Progenitor cell of endocrine pancreas (in vitro differentiated cells): ENCODE results near the gene FAT1. TPM values are rescaled to one million over a fixed set of nuclear protein-coding genes. Genes with fewer than 3 reads are reported as not detected.
A peak's percentile ranks its signal among the peaks of the same experiment; 100 is the strongest.

Experiments used
- DNase-seq: peaks from one replicate; pipeline ENCODE4 v3.0.0; 2021; ENCODE audit warnings: low spot score; ENCODE audit not compliant: unreplicated experiment
- H3K27ac Mint-ChIP-seq: 2 replicates; pipeline ENCODE4 v1.8.0; 2021; ENCODE audit warnings: mild to moderate bottlenecking, moderate library complexity, mixed read lengths
- H3K27me3 Mint-ChIP-seq: 2 replicates; pipeline ENCODE4 v1.8.0; 2021; ENCODE audit warnings: mixed read lengths
- H3K36me3 Mint-ChIP-seq: 2 replicates; pipeline ENCODE4 v1.8.0; 2022; ENCODE audit warnings: mixed read lengths; ENCODE audit not compliant: insufficient read depth
- H3K4me1 Mint-ChIP-seq: 2 replicates; pipeline ENCODE4 v1.8.0; 2021; ENCODE audit warnings: low read depth, mixed read lengths
- H3K4me3 Mint-ChIP-seq: 2 replicates; pipeline ENCODE4 v1.8.0; 2021; ENCODE audit warnings: low read depth, mild to moderate bottlenecking, moderate library complexity, mixed read lengths
- H3K9me3 Mint-ChIP-seq: 2 replicates; pipeline ENCODE4 v1.8.0; 2021; ENCODE audit warnings: low read depth, mixed read lengths
- total RNA-seq: library from RNA; stranded (reverse); gene quantifications from 2 replicates; pipeline ENCODE4 v1.2.1, GENCODE V29; 2021
- TF ChIP-seq, protein P1 (sequence below): fragments of 200-600 bp; sonication (generic); IDR thresholded peaks from one replicate; pipeline ENCODE4 v1.5.0; 2021; ENCODE audit warnings: antibody characterized with exemption, mild to moderate bottlenecking; ENCODE audit not compliant: unreplicated experiment

FAT1 gene
- total RNA-seq, 1 donor from 2014 or later = 264 TPM

- Mint-ChIP-seq H3K4me1 (peaks cover 1% of the 10 kb centered on the region), H3K27me3 (no peaks in the 10 kb centered on the region), H3K4me3 (no peak overlapping the region), H3K27ac (no peak overlapping the region), H3K36me3 (peaks cover 52% of the 10 kb centered on the region), H3K9me3 (no peaks in the 10 kb centered on the region)
- TF ChIP-seq, protein P1, sequence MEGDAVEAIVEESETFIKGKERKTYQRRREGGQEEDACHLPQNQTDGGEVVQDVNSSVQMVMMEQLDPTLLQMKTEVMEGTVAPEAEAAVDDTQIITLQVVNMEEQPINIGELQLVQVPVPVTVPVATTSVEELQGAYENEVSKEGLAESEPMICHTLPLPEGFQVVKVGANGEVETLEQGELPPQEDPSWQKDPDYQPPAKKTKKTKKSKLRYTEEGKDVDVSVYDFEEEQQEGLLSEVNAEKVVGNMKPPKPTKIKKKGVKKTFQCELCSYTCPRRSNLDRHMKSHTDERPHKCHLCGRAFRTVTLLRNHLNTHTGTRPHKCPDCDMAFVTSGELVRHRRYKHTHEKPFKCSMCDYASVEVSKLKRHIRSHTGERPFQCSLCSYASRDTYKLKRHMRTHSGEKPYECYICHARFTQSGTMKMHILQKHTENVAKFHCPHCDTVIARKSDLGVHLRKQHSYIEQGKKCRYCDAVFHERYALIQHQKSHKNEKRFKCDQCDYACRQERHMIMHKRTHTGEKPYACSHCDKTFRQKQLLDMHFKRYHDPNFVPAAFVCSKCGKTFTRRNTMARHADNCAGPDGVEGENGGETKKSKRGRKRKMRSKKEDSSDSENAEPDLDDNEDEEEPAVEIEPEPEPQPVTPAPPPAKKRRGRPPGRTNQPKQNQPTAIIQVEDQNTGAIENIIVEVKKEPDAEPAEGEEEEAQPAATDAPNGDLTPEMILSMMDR = no peak
- no peak for DNase-seq
These were observed 131.2 kb downstream of the FAT1 start for GRCh38 chr4:186592445-186592844.

DNA sequence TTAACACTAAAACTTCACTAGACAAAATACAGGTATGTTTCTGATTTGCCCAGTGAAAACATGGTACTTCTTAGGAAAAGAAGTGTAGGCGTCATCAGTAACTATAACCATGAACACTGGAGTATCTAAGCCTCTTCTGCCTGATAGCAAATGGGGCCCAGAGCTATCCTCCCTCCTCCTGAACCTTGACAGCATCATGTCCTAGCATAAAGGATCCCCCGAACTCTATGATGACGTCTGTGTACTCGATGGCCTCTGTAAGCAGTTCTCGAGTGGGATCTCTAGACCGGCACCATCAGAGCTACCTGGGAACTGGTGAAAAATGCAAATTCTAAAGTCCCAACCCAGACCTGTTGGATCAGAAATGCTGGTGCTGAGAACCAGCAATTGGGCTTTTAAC is 132.0 kb downstream of the FAT1 start:
- Mint-ChIP-seq H3K4me3 (no peak overlapping the region), H3K4me1 (peaks cover 1% of the 10 kb centered on the region), H3K36me3 (peaks cover 48% of the 10 kb centered on the region), H3K27me3 (no peaks in the 10 kb centered on the region), H3K9me3 (no peaks in the 10 kb centered on the region), H3K27ac (no peak overlapping the region)
- TF ChIP-seq, protein P1 = no peak
- no peak for DNase-seq

- TF ChIP-seq, protein P1 = no peak
- Mint-ChIP-seq H3K4me3 (no peak overlapping the region), H3K27me3 (no peaks in the 10 kb centered on the region), H3K27ac (no peak overlapping the region), H3K36me3 (peaks cover 43% of the 10 kb centered on the region), H3K4me1 (peaks cover 1% of the 10 kb centered on the region), H3K9me3 (no peaks in the 10 kb centered on the region)
- DNase-seq = no peak
These were observed 135.2 kb downstream of the FAT1 start for GRCh38 chr4:186588503-186588902.

GRCh38 chr4:186587416-186588018 is 136.1 kb downstream of the FAT1 start:
- Mint-ChIP-seq H3K36me3 (peaks cover 40% of the 10 kb centered on the region), H3K4me1 (peaks cover 1% of the 10 kb centered on the region), H3K9me3 (peaks cover 1% of the 10 kb centered on the region), H3K4me3 (no peak overlapping the region), H3K27ac (no peak overlapping the region), H3K27me3 (no peaks in the 10 kb centered on the region)
- DNase-seq = peak; percentile 44
- TF ChIP-seq, protein P1 = peak; percentile 99

DNA sequence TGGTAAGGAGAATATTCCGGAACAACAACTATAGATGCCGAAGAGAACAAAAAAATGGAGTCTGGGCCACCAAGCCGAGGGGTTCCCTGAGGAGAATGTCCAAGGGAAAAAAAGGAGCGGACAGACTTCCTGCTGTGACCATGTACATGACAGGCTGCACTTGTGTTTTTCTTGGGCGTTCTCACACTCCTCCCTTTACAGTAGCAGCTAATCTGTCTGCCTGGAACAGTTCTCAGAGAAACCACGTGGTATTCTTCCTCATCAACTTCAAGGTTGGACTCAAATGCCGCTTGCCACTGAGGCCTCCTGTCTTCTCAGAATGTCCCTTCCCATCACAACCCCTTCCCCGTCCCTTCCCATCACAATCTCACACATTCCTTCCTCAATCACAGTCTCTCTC is 137.5 kb downstream of the FAT1 start:
- H3K4me3 Mint-ChIP-seq = no peak overlapping the region
- H3K27ac Mint-ChIP-seq = no peak overlapping the region
- H3K4me1 Mint-ChIP-seq = peaks cover 1% of the 10 kb centered on the region
- peaks cover 4% of the 10 kb centered on the region for H3K9me3 Mint-ChIP-seq
- TF ChIP-seq, protein P1 = no peak
- peaks cover 48% of the 10 kb centered on the region for H3K36me3 Mint-ChIP-seq
- DNase-seq = no peak
- no peaks in the 10 kb centered on the region for H3K27me3 Mint-ChIP-seq
